Esophagus muscularis mucosa (tissue), 4 donors: Measurements from ENCODE around the gene ATAD3B.

ENCODE experiments used
- EP300 ChIP-seq: sonication (generic); formaldehyde crosslinking; IDR thresholded peaks from one replicate; pipeline ENCODE4 v1.6.1; 2017; ENCODE audit warnings: antibody characterized with exemption
- POLR2A ChIP-seq: fragments of 450-650 bp; IDR thresholded peaks from one replicate; pipeline ENCODE4 v1.6.1; 2017; ENCODE audit warnings: antibody characterized with exemption, moderate library complexity, mild to moderate bottlenecking, low read depth
- POLR2AphosphoS5 ChIP-seq, 2 donors: sonication (generic); formaldehyde crosslinking; IDR thresholded peaks; one replicate each; pipeline ENCODE4 v1.6.1; 2017; ENCODE audit warnings: antibody characterized with exemption in 2 of 2
- TF ChIP-seq, protein P1 (sequence below), 3 experiments: fragments of 200-600 bp in 2 of 3; fragments of 450-650 bp in 1 of 3; sonication (generic) in 2 of 3; IDR thresholded peaks; one replicate each; pipeline ENCODE4 v1.5.1; 2017 to 2019; ENCODE audit warnings: antibody characterized with exemption in 3 of 3, mild to moderate bottlenecking in 2 of 3, moderate library complexity in 1 of 3

DNA sequence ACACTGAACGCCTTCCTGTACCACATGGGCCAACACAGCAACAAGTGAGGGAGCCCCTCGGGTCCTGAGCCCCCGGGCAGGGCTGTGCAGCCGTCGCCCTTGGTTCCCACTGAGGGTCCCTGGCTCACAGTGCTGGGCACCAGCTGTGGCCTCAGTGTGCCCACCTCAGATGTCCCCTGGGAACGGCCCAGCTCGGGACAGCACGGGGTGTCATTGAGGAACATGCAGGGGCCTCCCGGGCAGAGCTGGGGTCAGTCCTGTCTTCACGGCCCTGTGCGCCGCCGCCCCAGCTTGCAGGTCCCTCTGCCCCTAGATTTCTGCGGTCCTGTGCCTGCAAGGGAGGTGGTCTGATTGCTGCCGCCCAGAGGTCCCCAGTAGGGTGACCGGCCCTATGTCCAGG, 17.7 kb downstream of the ATAD3B start:
- TF ChIP-seq, protein P1, sequence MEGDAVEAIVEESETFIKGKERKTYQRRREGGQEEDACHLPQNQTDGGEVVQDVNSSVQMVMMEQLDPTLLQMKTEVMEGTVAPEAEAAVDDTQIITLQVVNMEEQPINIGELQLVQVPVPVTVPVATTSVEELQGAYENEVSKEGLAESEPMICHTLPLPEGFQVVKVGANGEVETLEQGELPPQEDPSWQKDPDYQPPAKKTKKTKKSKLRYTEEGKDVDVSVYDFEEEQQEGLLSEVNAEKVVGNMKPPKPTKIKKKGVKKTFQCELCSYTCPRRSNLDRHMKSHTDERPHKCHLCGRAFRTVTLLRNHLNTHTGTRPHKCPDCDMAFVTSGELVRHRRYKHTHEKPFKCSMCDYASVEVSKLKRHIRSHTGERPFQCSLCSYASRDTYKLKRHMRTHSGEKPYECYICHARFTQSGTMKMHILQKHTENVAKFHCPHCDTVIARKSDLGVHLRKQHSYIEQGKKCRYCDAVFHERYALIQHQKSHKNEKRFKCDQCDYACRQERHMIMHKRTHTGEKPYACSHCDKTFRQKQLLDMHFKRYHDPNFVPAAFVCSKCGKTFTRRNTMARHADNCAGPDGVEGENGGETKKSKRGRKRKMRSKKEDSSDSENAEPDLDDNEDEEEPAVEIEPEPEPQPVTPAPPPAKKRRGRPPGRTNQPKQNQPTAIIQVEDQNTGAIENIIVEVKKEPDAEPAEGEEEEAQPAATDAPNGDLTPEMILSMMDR (IDR thresholded peaks at IDR 0.05) = no peak
- TF ChIP-seq POLR2A (no peak), EP300 (no peak), POLR2AphosphoS5 (IDR thresholded peaks at IDR 0.05) (no peak)
